Activated CD8-positive, alpha-beta memory T cell treated with anti-CD3 and anti-CD28 coated beads for 1 hour (primary cell): ENCODE data around the gene SFSWAP.
"Not testable (repeated sequence)": the region's sequence is repeated elsewhere in the genome, so short reads cannot be mapped to it uniquely, and the experiment has no call there.

ENCODE experiments used
- DNase-seq, 2 donors: peaks; one replicate each; pipeline ENCODE4 v3.0.0-alpha.2; 2020; ENCODE audit warnings: low read depth in 1 of 2; ENCODE audit errors: extremely low read depth in 1 of 2

Gene SFSWAP

DNA sequence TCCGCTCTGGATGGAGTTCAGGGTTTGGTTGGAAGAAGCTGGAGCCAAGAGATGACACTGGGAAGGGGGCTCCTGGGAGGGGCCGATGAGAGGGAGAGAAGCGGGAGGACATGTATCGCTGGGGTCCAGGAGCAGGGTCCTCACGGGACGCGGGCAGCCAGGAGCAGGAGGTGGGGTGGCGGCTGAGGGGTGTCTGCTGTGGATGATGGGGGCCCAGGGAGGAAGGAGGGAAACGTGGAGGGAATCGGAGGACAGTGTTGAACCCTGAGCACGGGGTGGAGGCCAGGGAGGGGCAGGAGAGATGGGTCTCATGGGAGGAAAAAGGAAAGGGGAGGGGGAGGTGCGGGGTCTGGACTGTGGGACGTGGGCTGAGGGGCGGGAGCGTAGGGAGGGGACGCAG, 31.7 kb upstream of the SFSWAP start:
- DNase-seq = not testable (repeated sequence)

DNA sequence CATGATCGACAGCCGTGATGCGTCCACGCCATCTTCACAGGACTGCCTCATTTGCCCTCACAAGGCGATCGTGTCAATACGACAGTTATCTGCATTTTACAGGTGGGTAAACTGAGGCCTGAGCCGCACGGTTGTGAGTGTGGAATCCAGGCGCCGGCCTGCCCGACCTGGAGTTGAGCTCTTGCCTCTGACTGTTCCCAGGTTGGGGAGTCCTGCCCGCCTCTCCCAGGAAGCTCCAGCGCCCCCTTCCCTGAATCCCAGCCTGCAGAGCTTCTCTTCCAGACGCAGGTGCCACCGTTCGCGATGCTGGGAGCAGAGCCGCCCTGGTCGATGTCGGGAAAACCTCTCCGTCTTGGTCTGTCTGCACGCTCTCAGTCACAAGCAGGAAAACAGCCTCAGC, 31.1 kb upstream of the SFSWAP start:
- DNase-seq = not testable (repeated sequence)

DNA sequence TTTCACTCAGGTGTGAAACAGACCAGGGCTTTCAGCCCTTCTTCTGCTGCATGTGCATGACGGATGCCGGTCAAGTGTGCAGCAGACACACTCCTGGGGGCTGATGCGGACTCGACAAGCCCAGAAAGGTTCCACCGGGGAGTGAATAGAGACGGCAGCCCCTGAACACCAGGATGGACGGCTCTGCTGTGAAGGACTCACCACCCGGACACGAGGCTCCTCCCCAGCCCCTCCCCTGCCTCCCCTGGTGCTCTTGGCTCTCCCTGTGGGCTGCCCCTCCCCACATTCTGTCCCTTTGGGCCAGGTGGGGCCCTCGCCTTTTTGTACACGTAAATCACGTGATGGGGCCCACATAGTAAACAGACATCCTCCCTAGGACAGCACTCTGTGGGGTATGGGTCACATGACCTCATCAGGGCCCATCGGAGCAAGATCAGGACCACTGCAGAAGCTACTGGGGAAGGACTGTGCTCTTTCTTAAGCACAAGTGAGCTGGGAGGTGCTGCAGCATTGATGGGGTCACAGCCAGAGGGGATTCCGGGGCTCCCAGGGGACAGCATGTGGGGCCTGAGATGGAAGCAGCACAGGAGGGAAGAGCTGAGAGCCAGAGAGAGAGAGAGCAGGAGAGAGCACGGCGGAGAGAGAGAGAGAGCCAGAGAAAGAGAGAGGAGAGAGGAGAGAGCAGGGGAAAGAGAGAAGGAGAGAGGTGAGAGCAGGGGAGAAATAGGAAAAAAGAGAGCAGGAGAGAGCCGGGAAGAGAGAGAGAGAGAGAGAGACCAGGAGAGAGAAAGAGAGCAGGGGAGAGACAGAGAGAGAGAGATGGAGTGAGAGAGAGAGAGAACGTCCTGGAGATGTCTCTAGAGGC, 30.3 kb upstream of the SFSWAP start:
- not testable (repeated sequence) for DNase-seq

DNA sequence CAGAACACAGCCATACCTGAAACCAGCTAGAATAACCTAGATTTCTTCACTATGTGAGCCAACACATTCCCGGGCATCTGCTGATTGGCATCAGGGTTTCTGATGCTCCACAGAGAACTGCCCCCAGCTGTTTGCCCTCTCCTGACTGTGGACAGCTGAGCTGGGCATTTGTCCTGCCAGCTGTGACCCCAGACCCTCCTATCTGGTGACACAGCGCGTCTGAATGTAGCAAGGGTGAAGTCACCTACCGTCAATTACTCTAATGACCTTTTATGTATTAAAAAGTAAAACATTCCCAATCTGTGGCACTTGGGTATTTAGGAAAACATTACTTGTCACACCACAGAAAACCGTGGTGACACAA, 29.7 kb upstream of the SFSWAP start:
- DNase-seq = no peak

DNA sequence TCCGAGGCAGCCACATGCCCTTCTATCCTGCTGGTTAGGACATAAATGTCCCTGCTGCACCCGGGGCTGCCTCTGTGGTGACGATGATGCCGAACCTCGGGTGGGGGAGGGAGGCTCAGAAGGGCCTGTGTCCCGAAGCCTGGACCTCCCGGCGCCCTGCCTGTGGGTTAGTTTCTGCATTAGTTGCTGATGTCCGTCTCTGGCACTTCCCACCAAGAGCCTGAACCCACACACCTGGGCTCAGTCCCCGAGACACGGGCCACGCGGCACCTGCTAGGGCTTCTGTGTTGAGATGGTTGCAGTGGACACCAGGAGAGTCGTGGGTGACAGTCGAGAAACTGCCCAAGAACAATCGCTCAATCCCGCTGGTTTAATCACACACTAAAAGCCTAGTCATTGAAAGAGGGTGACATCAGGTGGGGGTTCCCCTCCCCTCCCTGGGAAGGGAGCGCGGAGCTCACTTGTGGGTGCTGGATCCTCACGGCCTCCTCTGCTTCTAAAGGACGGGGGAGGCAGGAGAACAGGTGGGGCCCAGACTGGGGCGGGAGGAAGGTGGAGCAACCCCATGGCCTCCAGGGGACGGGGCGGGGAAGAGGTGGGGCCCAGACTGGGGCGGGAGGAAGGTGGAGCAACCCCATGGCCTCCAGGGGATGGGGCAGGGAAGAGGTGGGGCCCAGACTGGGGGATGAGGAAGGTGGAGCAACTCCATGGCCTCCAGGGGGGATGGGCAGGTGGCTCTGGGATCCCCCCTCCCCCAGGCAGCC, 29.0 kb upstream of the SFSWAP start:
- not testable (repeated sequence) for DNase-seq

DNA sequence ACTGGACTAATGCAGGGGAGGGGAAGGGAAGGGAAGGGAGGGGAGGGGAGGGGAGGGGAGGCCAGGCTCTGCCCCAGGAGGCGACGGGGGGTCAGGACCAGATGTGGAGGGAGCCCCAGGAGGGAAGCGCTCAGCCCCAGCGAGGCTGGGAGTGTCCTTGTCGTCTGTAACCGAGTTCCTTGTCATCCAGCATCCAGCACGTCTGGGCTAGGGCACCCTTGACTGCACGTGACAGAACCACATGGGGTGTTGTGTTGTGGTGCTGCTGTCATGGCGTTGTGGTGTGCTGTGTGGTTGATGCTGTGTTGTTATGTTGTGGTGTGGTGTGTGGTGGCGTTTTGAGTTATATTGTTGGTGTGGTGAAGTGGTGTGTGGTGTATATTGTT, 28.4 kb upstream of the SFSWAP start:
- DNase-seq = no peak

DNA sequence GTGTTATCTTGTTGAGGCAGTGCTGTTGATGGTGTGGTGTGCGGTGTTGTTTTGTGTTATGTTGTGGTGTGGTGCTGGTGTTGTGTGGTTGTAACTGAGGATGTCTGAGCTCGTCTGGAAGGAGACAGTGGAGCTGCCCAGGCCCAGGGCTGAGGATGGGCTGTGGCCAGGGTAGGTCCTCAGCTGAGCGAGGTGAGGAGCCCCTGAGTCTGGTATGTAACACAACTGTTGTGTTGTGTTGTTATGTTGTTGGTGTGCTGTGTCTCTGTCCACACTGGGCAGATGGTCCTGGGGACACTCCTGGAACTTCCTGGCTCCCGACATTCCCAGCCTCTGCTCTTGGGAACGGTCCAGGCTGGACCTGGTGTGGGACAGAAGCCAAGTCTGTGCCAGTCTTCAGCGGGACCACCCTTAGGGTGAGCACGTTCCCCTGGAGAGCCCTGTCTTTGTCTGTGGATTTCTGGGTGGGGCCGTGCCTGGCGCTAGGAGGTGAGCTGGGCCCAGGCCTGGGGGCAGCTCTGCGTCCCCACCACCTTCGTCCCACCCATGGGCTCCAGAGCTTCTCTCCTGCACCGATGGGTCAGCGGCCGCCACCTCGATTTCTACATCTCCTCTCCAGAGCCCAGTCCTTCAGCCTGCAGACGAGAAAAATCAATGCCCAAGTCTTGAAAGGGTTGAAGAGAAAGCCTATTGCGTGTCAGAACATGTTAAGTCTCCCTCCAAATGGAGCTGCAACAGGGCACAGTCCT, 27.4 kb upstream of the SFSWAP start:
- no peak for DNase-seq

DNA sequence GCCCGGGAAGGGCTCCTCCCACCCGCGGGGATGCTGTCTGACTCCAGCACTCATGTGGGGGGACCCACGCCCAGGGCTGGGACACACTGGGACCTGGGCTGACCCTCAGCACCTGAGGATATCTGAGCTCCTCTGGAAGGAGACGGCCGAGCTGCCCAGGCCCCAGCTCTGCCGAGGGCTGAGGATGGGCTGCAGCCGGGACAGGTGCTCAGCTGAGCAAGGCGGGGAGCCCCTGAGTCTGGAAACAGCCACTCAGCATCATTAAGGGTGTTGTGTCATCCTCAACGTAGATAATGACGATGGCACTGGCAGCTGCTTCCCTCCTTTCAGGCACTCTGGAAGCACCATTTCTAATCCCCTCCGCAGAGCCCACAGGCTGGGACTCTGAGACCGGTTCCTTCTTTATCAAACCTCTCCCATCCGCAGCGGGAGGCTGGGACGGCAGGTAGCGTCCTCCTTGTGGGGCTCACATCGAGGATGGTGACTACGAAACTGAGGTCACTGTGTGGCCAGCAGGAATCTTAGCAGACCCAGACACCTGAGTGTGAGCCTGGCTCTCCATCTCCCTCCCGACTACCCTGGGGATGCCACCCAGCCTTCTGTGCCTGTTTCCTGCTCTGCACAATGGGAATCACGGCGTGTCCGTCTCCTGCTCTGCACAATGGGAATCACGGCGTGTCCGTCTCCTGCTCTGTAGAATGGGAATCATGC, 26.7 kb upstream of the SFSWAP start:
- DNase-seq = no peak

DNA sequence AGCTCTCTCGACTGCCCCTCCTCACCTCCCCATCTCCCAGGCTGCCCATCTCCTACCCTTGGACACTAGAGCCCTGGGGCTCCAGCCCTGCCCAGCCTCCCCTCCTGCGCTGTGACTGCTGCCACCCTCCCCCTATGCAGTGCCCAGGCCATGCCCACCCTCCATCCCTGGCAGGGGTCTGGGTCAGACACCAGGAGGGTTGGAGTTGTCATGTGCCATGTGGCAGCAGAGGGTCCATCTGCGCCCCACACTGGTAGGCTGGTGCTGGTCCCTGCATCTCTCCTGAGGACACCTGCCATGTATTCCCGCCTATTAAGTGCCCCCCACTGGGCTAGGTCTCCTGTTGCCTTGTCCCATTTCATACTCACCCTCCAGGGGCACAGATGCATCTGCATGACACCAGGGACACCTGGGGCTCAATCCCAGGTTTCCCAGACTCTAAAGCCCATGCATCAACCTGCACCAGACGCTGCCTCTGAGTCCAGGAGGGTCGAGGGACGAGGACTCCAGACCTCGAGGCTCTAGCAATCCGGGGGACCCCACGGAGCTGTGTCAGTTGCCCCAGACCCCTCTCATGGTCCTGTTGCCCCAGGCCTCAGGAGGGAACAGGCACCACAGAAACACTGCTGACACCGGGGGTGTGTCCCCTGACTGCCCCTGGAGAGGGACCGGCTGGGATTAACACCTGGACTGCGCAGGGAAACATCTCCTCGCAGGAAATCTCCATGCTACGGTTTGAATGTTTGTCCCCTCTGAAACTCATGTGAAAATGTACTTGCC, 23.4 kb upstream of the SFSWAP start:
- DNase-seq = no peak

DNA sequence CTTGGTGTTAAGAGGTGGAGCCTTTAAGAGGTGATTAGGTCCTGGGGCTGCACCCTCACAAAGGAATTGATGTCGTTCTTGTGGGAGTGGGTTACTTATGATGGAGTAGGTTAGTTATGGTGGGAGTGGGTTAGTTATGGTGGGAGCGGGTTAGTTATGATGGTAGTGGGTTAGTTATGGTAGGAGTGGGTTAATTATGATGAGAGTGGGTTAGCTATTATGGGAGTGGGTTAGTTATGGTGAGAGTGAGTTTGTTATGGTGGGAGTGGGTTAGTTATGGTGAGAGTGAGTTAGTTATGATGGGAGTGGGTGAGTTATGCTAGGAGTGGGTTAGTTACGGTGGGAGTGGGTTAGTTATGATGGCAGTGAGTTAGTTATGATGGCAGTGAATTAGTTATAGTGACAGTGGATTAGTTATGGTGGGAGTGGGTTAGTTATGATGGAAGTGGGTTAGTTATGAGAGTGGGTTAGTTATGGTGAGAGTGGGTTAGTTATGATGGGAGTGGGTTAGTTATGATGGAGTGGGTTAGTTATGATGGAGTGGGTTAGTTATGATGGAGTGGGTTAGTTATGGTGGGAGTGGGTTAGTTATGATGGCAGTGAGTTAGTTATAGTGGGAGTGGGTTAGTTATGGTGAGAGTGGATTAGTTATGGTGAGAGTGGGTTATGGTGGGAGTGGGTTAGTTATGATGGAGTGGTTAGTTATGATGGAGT, 22.6 kb upstream of the SFSWAP start:
- no peak for DNase-seq

DNA sequence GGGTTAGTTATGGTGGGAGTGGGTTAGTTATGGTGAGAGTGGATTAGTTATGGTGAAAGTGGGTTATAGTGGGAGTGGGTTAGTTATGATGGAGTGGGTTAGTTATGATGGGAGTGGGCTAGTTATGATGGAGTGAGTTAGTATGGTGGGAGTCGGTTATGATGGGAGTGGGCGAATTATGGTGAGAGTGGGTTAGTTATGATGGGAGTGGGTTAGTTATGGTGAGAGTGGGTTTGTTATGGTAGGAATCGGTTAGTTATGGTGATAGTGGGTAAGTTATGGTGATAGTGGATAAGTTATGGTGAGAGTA, 22.1 kb upstream of the SFSWAP start:
- DNase-seq = no peak

DNA sequence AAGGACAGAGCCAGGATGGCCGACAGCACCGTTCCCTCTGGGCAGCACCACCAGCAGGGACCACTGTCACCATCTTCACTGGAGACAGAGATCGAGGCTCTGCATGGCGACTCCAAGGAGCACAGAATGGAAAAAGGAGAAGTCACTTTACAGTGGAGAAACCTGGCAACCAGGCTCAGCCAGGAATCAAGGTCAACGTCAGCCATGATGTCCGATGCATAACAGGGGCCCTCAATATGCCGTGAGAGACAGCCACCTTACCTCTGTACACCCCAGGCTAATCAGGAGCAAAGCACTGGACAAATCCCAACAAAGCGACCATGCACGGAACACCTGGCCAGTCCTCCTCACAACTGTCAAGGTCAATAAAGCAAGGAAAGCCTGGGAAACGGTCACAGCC, 20.6 kb upstream of the SFSWAP start:
- no peak for DNase-seq

DNA sequence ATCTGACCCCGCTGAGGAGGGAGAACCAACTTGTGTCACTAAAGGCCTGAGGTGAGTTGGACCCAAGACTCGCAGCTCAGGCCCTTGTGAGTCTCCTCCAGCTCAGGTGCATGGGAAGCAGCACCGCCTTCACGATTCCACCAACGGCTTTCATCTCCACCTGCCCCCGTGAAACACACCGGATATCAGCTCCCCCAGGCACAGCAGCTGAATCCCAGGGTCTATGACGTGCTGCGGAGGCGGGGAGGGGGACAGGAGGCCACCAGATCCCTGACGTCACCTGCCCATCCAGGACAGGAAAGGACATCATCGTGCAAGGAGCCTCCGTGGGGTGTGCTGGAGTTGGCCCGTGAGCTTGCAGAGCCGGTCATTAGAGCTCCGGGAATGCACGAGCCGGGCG, 18.5 kb upstream of the SFSWAP start:
- DNase-seq = no peak

DNA sequence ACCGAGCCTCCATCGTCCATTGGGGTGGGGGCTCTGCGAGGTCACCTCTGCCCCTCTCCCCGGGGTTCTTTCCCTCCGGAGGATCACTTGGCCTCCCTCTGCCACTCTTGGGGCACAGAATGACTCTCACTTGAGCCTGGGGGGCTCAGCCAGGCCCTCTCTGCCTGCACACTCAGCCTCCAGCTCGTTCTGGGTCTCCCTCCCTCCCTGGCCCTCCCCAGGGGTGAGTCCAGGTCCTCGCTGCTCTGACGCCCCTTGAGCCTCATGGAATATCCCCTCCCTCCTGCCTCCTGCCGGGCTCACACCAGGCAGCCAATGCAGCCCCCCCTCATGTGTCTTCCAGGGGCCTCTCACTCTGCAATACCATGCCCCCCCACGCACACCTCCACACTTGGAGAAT, 17.7 kb upstream of the SFSWAP start:
- DNase-seq = no peak

DNA sequence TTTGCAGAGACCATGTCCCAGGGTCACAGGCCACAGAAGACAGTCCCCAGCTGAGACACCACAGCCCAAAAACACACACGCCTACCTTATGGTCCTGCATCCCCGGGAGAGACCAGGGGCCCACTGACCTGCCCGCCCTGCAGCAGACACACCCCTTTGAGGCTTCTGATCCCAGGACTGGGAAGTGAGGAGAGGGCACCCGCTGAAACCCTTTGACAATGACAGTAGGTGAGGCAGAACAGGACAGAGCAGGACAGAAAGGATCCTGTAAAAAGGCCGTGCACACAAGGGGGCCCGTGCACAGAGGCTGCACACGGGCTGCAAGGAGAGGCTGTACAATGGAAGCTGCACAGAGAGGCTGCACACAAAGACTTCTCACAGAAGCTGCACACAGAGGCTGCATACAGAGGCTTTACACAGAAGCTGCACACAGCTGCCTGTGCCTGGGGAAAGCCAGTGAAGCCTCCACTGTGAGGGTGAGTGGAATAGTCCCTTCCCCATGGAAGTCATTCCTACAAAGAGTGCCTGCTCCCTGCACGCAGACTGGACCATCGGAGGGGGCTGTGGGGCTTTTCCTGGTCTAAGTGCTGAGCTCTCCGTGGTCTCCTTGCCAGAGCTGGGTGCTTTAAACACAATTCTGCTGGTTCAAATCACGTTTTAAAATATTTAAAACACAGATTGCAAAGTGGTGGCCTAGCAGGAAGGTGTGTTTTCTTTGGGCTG, 16.6 kb upstream of the SFSWAP start:
- DNase-seq = no peak

DNA sequence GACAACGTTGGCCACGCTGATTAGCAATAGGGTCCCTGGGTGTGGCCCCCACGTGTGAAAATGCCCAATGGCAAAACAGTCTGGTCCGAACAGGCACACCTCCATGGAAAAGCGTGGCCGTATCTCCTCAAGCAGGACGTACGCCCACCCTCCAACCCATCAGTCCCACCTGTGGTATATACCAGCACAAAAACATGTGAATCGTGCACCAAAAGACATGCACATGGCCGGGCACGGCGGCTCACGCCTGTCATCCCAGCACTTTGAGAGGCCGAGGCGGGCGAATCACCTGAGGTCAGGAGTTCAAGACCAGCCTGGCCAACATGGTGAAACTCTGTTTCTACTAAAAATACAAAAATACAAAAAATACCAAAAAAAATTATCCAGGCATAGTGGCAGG, 14.9 kb upstream of the SFSWAP start:
- DNase-seq = no peak

DNA sequence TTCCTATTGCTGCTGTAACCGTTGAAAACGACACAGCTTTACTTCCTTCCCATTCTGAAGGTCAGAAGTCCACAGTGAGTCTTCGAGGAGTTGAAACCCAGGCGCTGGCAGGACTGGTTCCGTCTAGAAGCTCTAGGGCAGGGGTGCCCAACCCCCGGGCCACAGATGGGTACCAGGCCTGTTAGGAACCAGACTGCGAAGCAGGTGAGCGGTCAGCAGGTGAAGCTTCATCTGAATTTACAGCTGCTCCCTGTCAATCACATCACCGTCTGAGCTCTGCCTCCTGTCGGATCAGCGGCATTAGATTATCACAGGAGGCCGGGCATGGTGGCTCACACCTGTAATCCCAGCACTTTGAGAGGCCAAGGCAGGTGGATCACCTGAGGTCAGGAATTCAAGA, 12.6 kb upstream of the SFSWAP start:
- no peak for DNase-seq

DNA sequence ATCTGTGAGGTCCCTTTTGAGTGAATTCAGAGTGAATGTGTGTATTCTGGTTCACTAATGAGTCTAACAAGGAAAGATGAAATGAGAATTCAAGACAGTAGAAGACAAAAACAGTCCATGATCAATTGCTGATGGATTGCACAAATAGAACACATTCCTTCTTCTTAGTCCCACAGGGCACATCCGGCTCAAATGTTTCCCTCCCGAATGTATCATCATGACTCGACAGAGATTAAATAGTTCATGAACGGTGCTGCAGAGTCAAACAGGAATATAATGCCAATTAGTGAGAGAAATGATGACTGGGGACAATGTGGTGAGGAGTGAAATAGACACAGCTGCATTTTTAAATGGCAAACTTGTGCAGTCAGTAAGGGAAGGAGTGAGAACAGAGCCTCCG, 11.5 kb upstream of the SFSWAP start:
- no peak for DNase-seq

DNA sequence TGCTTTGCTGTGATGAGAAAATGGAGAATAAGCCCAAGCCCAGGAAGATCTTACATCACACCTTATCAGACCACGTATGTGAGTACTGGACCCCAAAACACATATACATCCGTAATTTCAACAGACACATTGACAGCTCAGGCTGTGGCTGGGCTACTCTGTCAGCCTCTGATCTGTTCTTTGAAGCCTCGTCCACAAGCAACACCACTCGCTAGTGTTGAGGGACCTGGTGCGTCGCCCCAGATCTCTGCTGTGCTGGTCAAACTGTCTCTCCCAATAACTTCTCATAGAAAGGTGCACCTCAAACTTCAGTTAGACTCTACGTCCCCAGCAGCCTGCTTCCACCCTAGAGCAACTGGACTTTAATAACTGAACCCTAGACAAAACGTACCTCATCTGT, 10.6 kb upstream of the SFSWAP start:
- DNase-seq = no peak
